A549 (cell line): ENCODE results near the gene TIGD6.

Experiments
- CBX8 ChIP-seq: fragments of 200-600 bp; sonication (generic); IDR thresholded peaks from 2 replicates; pipeline ENCODE4 v1.6.1; 2016
- CTCF ChIP-seq: fragments of >200 bp; sonication (Bioruptor Twin); formaldehyde crosslinking; IDR thresholded peaks from 3 replicates; pipeline ENCODE4 v1.5.1; 2016
- EHF ChIP-seq: fragments of 250-450 bp; sonication (Bioruptor Pico); IDR thresholded peaks from 2 replicates; pipeline ENCODE4 v1.5.0; 2020; ENCODE audit warnings: mild to moderate bottlenecking
- ELK1 ChIP-seq: fragments of 150-350 bp; IDR thresholded peaks from 2 replicates; pipeline ENCODE4 v1.6.1; 2014; ENCODE audit warnings: low read depth, mild to moderate bottlenecking, low read length
- KDM1A ChIP-seq: fragments of 200-600 bp; sonication (generic); IDR thresholded peaks from 2 replicates; pipeline ENCODE4 v1.6.1; 2016; ENCODE audit warnings: low read depth, mild to moderate bottlenecking
- NR3C1 ChIP-seq: fragments of >200 bp; sonication (Bioruptor Twin); formaldehyde crosslinking; IDR thresholded peaks from 3 replicates; pipeline ENCODE4 v1.6.1; 2017
- PBX3 ChIP-seq: IDR thresholded peaks from 2 replicates; pipeline ENCODE4 v1.6.1; 2012
- PHF8 ChIP-seq: fragments of 200-600 bp; sonication (generic); IDR thresholded peaks from 2 replicates; pipeline ENCODE4 v1.6.1; 2016; ENCODE audit warnings: low read depth, mild to moderate bottlenecking, antibody characterized with exemption, moderate library complexity, borderline replicate concordance
- RNF2 ChIP-seq: fragments of 200-600 bp; sonication (generic); IDR thresholded peaks from 2 replicates; pipeline ENCODE4 v1.6.1; 2016; ENCODE audit warnings: low read depth, mild to moderate bottlenecking, antibody characterized with exemption, moderate library complexity, borderline replicate concordance
- SMC3 ChIP-seq: fragments of >200 bp; sonication (Bioruptor Twin); formaldehyde crosslinking; IDR thresholded peaks from 3 replicates; pipeline ENCODE4 v1.6.1; 2018; ENCODE audit warnings: inconsistent platforms
- SREBF2 ChIP-seq: fragments of 450-650 bp; IDR thresholded peaks from 2 replicates; pipeline ENCODE4 v1.6.1; 2014; ENCODE audit warnings: mild to moderate bottlenecking, moderate library complexity
- TP53 ChIP-seq: fragments of 250-450 bp; sonication (Bioruptor Pico); IDR thresholded peaks from 2 replicates; pipeline ENCODE4 v1.5.0; 2021; ENCODE audit warnings: mild to moderate bottlenecking, moderate library complexity

GRCh38 chr5:149999359-149999758 is 1.1 kb downstream of the TIGD6 start:
- no peak for TF ChIP-seq SREBF2
- no peak for TF ChIP-seq CTCF
- no peak for TF ChIP-seq TP53 (CRISPR knock-in tag)
- no peak for TF ChIP-seq KDM1A
- no peak for TF ChIP-seq EHF (CRISPR knock-in tag)
- TF ChIP-seq SMC3 = no peak
- no peak for TF ChIP-seq PBX3
- TF ChIP-seq CBX8 = no peak
- TF ChIP-seq RNF2 = no peak
- TF ChIP-seq ELK1 = no peak
- TF ChIP-seq NR3C1 = no peak
- TF ChIP-seq PHF8 = no peak
